H1 (cell line): ENCODE measurements around the gene ADAMTS20. TPM values are rescaled to one million over a fixed set of nuclear protein-coding genes. Genes with fewer than 3 reads are reported as not detected.

Experiments used
- CTCF ChIA-PET: fragments of 300-600 bp; sonication (Branson Sonifier 250); formaldehyde crosslinking; loops from one replicate; lab custom pipeline; 2021; ENCODE audit not compliant: partially characterized antibody; lab: Charles Lee
- POLR2A ChIA-PET: fragments of 300-600 bp; sonication (Branson Sonifier 250); formaldehyde crosslinking; loops from one replicate; lab custom pipeline; 2021; ENCODE audit warnings: inconsistent platforms; ENCODE audit not compliant: partially characterized antibody; lab: Charles Lee
- DNase-seq, 2 experiments: peaks; one replicate each; pipeline versions ENCODE4 v3.0.0 to v3.0.0-alpha.2; 2010 to 2022; ENCODE audit warnings: low spot score in 2 of 2, low read depth in 1 of 2, mixed read lengths in 1 of 2
- FAIRE-seq: peaks from 2 replicates; lab custom pipeline; 2011; peaks lifted over from hg19 to GRCh38; lab: Jason Lieb, UNC
- H2AFZ ChIP-seq: 2 replicates; pipeline ENCODE4 v1.8.1; 2012; ENCODE audit warnings: low read length, inconsistent platforms
- H2AK5ac ChIP-seq: 2 replicates; pipeline ENCODE4 v1.6.1; 2013; ENCODE audit warnings: low read depth, low read length
- H2BK120ac ChIP-seq: replicated peaks from 2 replicates; pipeline ENCODE3; 2013; ENCODE audit warnings: low read depth, low read length, inconsistent platforms
- H2BK12ac ChIP-seq: 2 replicates; pipeline ENCODE4 v1.6.1; 2013; ENCODE audit warnings: low read depth, low read length
- H2BK15ac ChIP-seq: 2 replicates; pipeline ENCODE4 v1.6.1; 2013; ENCODE audit warnings: low read length
- H2BK20ac ChIP-seq: 2 replicates; pipeline ENCODE4 v1.6.1; 2013; ENCODE audit warnings: low read length
- H2BK5ac ChIP-seq: 2 replicates; pipeline ENCODE4 v1.6.1; 2013; ENCODE audit warnings: low read depth, low read length
- H3K14ac ChIP-seq: 2 replicates; pipeline ENCODE4 v1.6.1; 2013; ENCODE audit warnings: inconsistent platforms; ENCODE audit not compliant: insufficient read length
- H3K18ac ChIP-seq: 2 replicates; pipeline ENCODE4 v1.6.1; 2013; ENCODE audit warnings: low read length; ENCODE audit errors: extremely low read depth
- H3K23ac ChIP-seq: 2 replicates; pipeline ENCODE4 v1.6.1; 2013; ENCODE audit warnings: inconsistent platforms; ENCODE audit not compliant: insufficient read length
- H3K23me2 ChIP-seq: 2 replicates; pipeline ENCODE4 v1.6.1; 2013; ENCODE audit warnings: low read depth, low read length
- H3K27ac ChIP-seq: 2 replicates; pipeline ENCODE4 v1.6.1; 2011; ENCODE audit warnings: low read depth, low read length, inconsistent platforms
- H3K27me3 ChIP-seq, 4 experiments: replicated peaks in 1 of 4; 1 replicate in 1 of 4; 2 replicates in 3 of 4; pipeline versions ENCODE4 v1.6.1 to v1.8.1; 2011 to 2013; ENCODE audit warnings: low read length in 3 of 4, mild to moderate bottlenecking in 3 of 4, inconsistent platforms in 2 of 4, mixed read lengths in 2 of 4, moderate library complexity in 1 of 4; ENCODE audit not compliant: control insufficient read depth in 3 of 4, insufficient read depth in 3 of 4; ENCODE audit errors: extremely low read depth in 1 of 4
- H3K36me3 ChIP-seq, 4 experiments: 2 replicates each; pipeline versions ENCODE4 v1.6.1 to v1.8.1; 2011 to 2013; ENCODE audit warnings: mild to moderate bottlenecking in 4 of 4, low read length in 3 of 4, moderate library complexity in 2 of 4, control low read depth in 1 of 4, inconsistent platforms in 1 of 4; ENCODE audit not compliant: insufficient read depth in 4 of 4, control insufficient read depth in 2 of 4
- H3K4ac ChIP-seq: replicated peaks from 2 replicates; pipeline ENCODE3; 2013; ENCODE audit warnings: low read length, low read depth, mixed read lengths, inconsistent platforms; ENCODE audit not compliant: insufficient read length
- H3K4me1 ChIP-seq, 4 experiments: replicated peaks in 1 of 4; 1 replicate in 1 of 4; 2 replicates in 3 of 4; pipeline versions ENCODE4 v1.6.1 to v1.8.1; 2011 to 2013; ENCODE audit warnings: low read length in 3 of 4, inconsistent platforms in 2 of 4, mixed read lengths in 1 of 4; ENCODE audit not compliant: insufficient read depth in 4 of 4, control insufficient read depth in 3 of 4
- H3K4me2 ChIP-seq, 2 experiments: 2 replicates each; pipeline versions ENCODE4 v1.6.1 to v1.8.1; 2011 to 2013; ENCODE audit warnings: low read depth in 2 of 2, low read length in 2 of 2, control low read depth in 1 of 2, inconsistent platforms in 1 of 2, mild to moderate bottlenecking in 1 of 2; ENCODE audit not compliant: insufficient read depth in 1 of 2
- H3K4me3 ChIP-seq, 4 experiments: fragments of 200-600, 300-600 bp in 1 of 4; sonication (generic), shearing (Covaris generic), sonication (Bioruptor Twin) in 1 of 4; 2 replicates each; pipeline versions ENCODE4 v1.5.1 to v1.8.1; 2011 to 2016; ENCODE audit warnings: low read length in 4 of 4, low read depth in 3 of 4, control low read depth in 2 of 4, inconsistent platforms in 2 of 4, mild to moderate bottlenecking in 2 of 4, mixed read lengths in 1 of 4, moderate library complexity in 1 of 4; ENCODE audit not compliant: insufficient read depth in 2 of 4; ENCODE audit errors: extremely low read depth in 1 of 4
- H3K56ac ChIP-seq: replicated peaks from 2 replicates; pipeline ENCODE3; 2013; ENCODE audit warnings: low read depth, mild to moderate bottlenecking, mixed read lengths, low read length, inconsistent platforms; ENCODE audit not compliant: insufficient read length
- H3K79me1 ChIP-seq: 2 replicates; pipeline ENCODE4 v1.6.1; 2013; ENCODE audit warnings: low read depth, low read length, control low read depth
- H3K79me2 ChIP-seq, 2 experiments: 2 replicates each; pipeline versions ENCODE4 v1.6.1 to v1.8.1; 2012 to 2013; ENCODE audit warnings: low read length in 2 of 2, mild to moderate bottlenecking in 2 of 2, inconsistent platforms in 1 of 2; ENCODE audit not compliant: insufficient read depth in 2 of 2, control insufficient read depth in 1 of 2
- H3K9ac ChIP-seq, 4 experiments: replicated peaks in 1 of 4; 1 replicate in 1 of 4; 2 replicates in 3 of 4; pipeline versions ENCODE4 v1.6.1 to v1.8.1; 2011 to 2013; ENCODE audit warnings: low read depth in 3 of 4, low read length in 3 of 4, control low read depth in 2 of 4, mild to moderate bottlenecking in 2 of 4, moderate library complexity in 2 of 4, inconsistent platforms in 1 of 4; ENCODE audit errors: extremely low read depth in 1 of 4
- H3K9me3 ChIP-seq, 2 experiments: 2 replicates each; pipeline versions ENCODE4 v1.6.1 to v1.8.1; 2012 to 2013; ENCODE audit warnings: mild to moderate bottlenecking in 2 of 2, moderate library complexity in 2 of 2, control low read depth in 1 of 2, inconsistent platforms in 1 of 2, low read depth in 1 of 2, low read length in 1 of 2, mixed read lengths in 1 of 2; ENCODE audit not compliant: insufficient read depth in 2 of 2
- H4K20me1 ChIP-seq, 2 experiments: replicated peaks in 1 of 2; 2 replicates each; pipeline versions ENCODE3 to v1.8.1; 2011 to 2013; ENCODE audit warnings: inconsistent platforms in 2 of 2, low read length in 2 of 2, mild to moderate bottlenecking in 1 of 2; ENCODE audit not compliant: insufficient read depth in 2 of 2, control insufficient read depth in 1 of 2
- H4K5ac ChIP-seq: 2 replicates; pipeline ENCODE4 v1.6.1; 2013; ENCODE audit warnings: low read length, low read depth, mixed read lengths, inconsistent platforms; ENCODE audit not compliant: insufficient read length
- H4K8ac ChIP-seq: 2 replicates; pipeline ENCODE4 v1.8.0; 2013; ENCODE audit warnings: mild to moderate bottlenecking, moderate library complexity, low read length, inconsistent platforms; ENCODE audit not compliant: insufficient read depth; ENCODE audit errors: extremely low read depth
- H4K91ac ChIP-seq: replicated peaks from 2 replicates; pipeline ENCODE3; 2013; ENCODE audit warnings: low read length, mixed read lengths, inconsistent platforms; ENCODE audit not compliant: insufficient read length
- BCL11A ChIP-seq, 2 experiments: IDR thresholded peaks; one replicate each; pipeline ENCODE4 v1.6.1; 2011; ENCODE audit warnings: low read depth in 2 of 2, low read length in 2 of 2, mild to moderate bottlenecking in 2 of 2
- BRCA1 ChIP-seq: IDR thresholded peaks from 2 replicates; pipeline ENCODE4 v1.6.1; 2012; ENCODE audit warnings: low read depth, low read length, improper control_type of control experiment
- CBX5 ChIP-seq: fragments of 300-800, 300-1000 bp; sonication (generic); IDR thresholded peaks from 2 replicates; pipeline ENCODE4 v1.7.1; 2016; ENCODE audit warnings: antibody characterized with exemption, low read length, low read depth
- CBX8 ChIP-seq: fragments of 300-800, 300-1000 bp; sonication (generic); IDR thresholded peaks from 2 replicates; pipeline ENCODE4 v1.7.1; 2016; ENCODE audit warnings: low read depth, low read length, borderline replicate concordance
- CTBP2 ChIP-seq: IDR thresholded peaks from 2 replicates; pipeline ENCODE4 v1.7.0; 2011; ENCODE audit warnings: borderline replicate concordance, mild to moderate bottlenecking, moderate library complexity, mixed read lengths, low read length; ENCODE audit not compliant: insufficient read depth, insufficient read length
- GABPA ChIP-seq: IDR thresholded peaks from 2 replicates; pipeline ENCODE4 v1.6.1; 2011; ENCODE audit warnings: mild to moderate bottlenecking, low read length, moderate library complexity, borderline replicate concordance; ENCODE audit not compliant: insufficient read depth
- SIRT6 ChIP-seq: IDR thresholded peaks from one replicate; pipeline ENCODE4 v1.7.1; 2012; ENCODE audit warnings: low read length, inconsistent platforms
- SP1 ChIP-seq: IDR thresholded peaks from 2 replicates; pipeline ENCODE4 v1.6.1; 2011; ENCODE audit warnings: low read depth, low read length
- SP4 ChIP-seq: IDR thresholded peaks from 2 replicates; pipeline ENCODE4 v1.6.1; 2012; ENCODE audit warnings: low read length, inconsistent platforms
- SRF ChIP-seq: IDR thresholded peaks from 2 replicates; pipeline ENCODE4 v1.6.1; 2011; ENCODE audit warnings: mild to moderate bottlenecking, low read depth, low read length, moderate library complexity
- WGBS, 2 experiments: shearing (Covaris generic) in 1 of 2; methylation state at CpG; one replicate each; pipeline versions ENCODE4 v1.1.6 to v1.1.7; 2013 to 2015; ENCODE audit warnings: low lambda C conversion rate in 2 of 2, mixed read lengths in 2 of 2, inconsistent platforms in 1 of 2, low coverage in 1 of 2, missing lambda C conversion rate in 1 of 2; ENCODE audit not compliant: insufficient replicate concordance in 2 of 2, insufficient coverage in 1 of 2, insufficient read length in 1 of 2; ENCODE audit errors: extremely low coverage in 1 of 2, missing lambda C conversion rate in 1 of 2; 5-methylcytosine and 5-hydroxymethylcytosine counted together
- polyA plus RNA-seq, 7 experiments: library from polyadenylated mRNA; depleted of rRNA in 3 of 7; stranded (reverse) in 5 of 7; unstranded in 2 of 7; fragments of >200 nt in 5 of 7; fragments of 200-250 nt in 2 of 7; gene quantifications; 1 replicate in 5 of 7; 2 replicates in 1 of 7; 4 replicates in 1 of 7; pipeline versions ENCODE4 v1.2.1 to v1.2.3, GENCODE V29; 2011 to 2013; ENCODE audit warnings: missing spikeins in 2 of 7, mixed read lengths in 2 of 7
- total RNA-seq: library from RNA; stranded (reverse); fragmentation: NEBNext Ultra II Directional; extraction: Animal tissue kit (Norgen Biotek cat#: 25700); gene quantifications from 2 replicates; pipeline ENCODE4 v1.2.1, GENCODE V29; 2021
- TF ChIP-seq, protein P1 (sequence below): IDR thresholded peaks from 2 replicates; pipeline ENCODE4 v1.6.1; 2012; ENCODE audit warnings: low read length, inconsistent platforms

The ADAMTS20 gene
- total and polyA plus RNA-seq, 2 of the 8 experiments (the other 6 are each of a cell fraction or from before 2014, with no cell fraction given): 2.9 to 5.1 TPM

DNA sequence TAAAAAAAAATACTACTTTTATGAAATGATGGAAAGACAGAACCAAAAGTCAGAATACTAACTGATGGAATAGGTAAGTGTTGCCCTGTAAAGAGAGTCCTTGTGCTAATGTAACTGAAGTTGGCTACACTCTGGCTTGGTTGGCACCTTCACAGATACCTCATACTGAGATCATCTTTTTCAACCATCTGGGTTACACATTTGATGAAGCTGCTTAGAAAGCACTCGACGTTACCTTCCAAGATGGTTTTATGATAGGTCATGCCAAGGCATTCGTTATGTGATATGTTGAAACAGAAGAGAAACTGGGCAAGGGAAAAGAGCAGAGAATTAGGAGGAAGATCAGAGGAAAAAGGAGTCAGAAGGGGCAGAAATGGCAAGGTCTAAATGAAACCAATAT, 203.8 kb downstream of the ADAMTS20 start:
- CTCF ChIA-PET: interaction anchor here (1.0 kb wide), 1 partner anchor 10 kb away, joined by 4 read pairs; no protein-coding TSS in a partner anchor
- H3K4me2 ChIP-seq: no peak overlapping the region

More for the DNA sequence above, 203.8 kb downstream of the ADAMTS20 start:
- TF ChIP-seq CBX8 (no peak), GABPA (no peak), CTBP2 (no peak), BRCA1 (no peak), CBX5 (no peak), BCL11A (IDR thresholded peaks at IDR 0.05; ENCODE audit: low read depth in 2 of 2, low read length in 2 of 2) (no peak), SP4 (no peak), SP1 (no peak), SRF (no peak), SIRT6 (no peak)
- TF ChIP-seq, protein P1, sequence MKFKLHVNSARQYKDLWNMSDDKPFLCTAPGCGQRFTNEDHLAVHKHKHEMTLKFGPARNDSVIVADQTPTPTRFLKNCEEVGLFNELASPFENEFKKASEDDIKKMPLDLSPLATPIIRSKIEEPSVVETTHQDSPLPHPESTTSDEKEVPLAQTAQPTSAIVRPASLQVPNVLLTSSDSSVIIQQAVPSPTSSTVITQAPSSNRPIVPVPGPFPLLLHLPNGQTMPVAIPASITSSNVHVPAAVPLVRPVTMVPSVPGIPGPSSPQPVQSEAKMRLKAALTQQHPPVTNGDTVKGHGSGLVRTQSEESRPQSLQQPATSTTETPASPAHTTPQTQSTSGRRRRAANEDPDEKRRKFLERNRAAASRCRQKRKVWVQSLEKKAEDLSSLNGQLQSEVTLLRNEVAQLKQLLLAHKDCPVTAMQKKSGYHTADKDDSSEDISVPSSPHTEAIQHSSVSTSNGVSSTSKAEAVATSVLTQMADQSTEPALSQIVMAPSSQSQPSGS: no peak
- no peak overlapping the region for H3K23ac ChIP-seq
- H4K8ac ChIP-seq: no peak overlapping the region
- FAIRE-seq (no peak), DNase-seq (no peak)
- H2BK20ac ChIP-seq: no peak overlapping the region
- no peak overlapping the region for H3K4me3 ChIP-seq
- H3K9me3 ChIP-seq: peaks cover 14 to 17% of the 10 kb centered on the region in 2 experiments
- H2AFZ ChIP-seq: no peak overlapping the region
- H4K20me1 ChIP-seq: no peaks in the 10 kb centered on the region
- 0 out of 7 replicates have a peak, but pooled peaks cover 0 to 3% (median 0%) of the 10 kb centered on the region in 4 experiments for H3K27me3 ChIP-seq
- H3K79me1 ChIP-seq: no peaks in the 10 kb centered on the region
- no peak overlapping the region for H2BK120ac ChIP-seq
- H2BK12ac ChIP-seq: no peak overlapping the region
- H3K79me2 ChIP-seq: no peaks in the 10 kb centered on the region
- H3K14ac ChIP-seq: no peak overlapping the region
- 86% methylated on average over 3 of the region's 3 CpGs; no CpG with 5 or more reads in 1 of the 2 experiments for WGBS, 2 experiments
- no peaks in the 10 kb centered on the region for H3K23me2 ChIP-seq
- H2BK5ac ChIP-seq: no peak overlapping the region
- H3K4ac ChIP-seq: no peak overlapping the region
- H3K9ac ChIP-seq: no peak overlapping the region
- H4K5ac ChIP-seq: no peak overlapping the region
- no peaks in the 10 kb centered on the region for H3K36me3 ChIP-seq
- no peak overlapping the region for H3K56ac ChIP-seq
- POLR2A ChIA-PET: no interaction called here
- no peak overlapping the region for H3K27ac ChIP-seq
- no peak overlapping the region for H3K18ac ChIP-seq
- no peak overlapping the region for H2AK5ac ChIP-seq
- H3K4me1 ChIP-seq: no peaks in the 10 kb centered on the region
- no peak overlapping the region for H4K91ac ChIP-seq
- no peak overlapping the region for H2BK15ac ChIP-seq
